GM19193 (cell line): Measurements from ENCODE around the gene COX20.
A peak's percentile ranks its signal among the peaks of the same experiment; 100 is the strongest.

Source experiments
- POLR2A ChIP-seq: IDR thresholded peaks from 4 replicates; pipeline ENCODE4 v1.6.1; 2011; ENCODE audit not compliant: insufficient read depth, insufficient read length; ENCODE audit errors: extremely low read depth

COX20 gene, protein sequence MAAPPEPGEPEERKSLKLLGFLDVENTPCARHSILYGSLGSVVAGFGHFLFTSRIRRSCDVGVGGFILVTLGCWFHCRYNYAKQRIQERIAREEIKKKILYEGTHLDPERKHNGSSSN

DNA sequence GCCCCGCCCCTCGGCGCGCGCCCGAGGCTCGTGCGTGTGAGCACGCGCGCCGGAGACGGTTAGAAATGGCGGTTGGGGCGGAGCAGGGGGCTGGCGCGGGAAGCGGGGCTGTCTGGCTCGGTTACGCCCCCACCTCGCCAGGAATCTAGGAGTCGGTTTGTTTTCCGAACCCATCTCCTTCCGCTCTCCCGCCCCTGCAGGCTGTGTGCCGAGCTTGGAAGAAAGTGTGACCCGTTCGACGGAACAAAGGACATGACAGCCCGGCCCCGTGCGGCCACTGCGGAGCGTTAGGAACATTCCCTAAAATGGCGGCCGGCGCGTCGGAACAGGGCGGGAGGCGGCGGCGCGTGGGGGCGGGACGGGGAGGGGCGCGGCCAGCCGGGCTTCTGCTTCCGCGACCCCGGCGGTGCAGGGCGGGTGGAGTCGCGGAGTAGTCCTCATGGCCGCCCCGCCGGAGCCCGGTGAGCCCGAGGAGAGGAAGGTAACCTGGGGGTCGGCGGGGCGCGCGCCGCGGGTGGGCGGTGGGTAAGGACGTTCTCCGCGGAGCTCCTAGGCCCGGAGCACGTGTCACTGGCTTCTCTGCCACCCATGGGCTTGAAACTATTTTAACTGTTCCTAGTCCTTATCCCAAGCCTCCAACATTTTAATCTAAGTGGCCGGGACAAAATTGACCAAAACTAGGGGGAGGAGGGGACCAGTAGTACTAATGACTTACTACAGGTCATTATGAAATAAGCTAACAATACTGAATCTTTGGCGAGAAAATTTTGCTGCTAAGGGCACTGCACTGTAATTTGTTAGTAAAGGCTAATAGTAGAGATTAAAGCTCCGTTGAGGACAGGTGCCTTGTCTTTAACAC, at the start of gene COX20:
Gene COX20, plus strand, starts transcription at position 383 of the 859 bp plus-strand sequence. Its CDS starts 57 bp downstream, at position 440.
- peak; percentile 82 for TF ChIP-seq POLR2A

DNA sequence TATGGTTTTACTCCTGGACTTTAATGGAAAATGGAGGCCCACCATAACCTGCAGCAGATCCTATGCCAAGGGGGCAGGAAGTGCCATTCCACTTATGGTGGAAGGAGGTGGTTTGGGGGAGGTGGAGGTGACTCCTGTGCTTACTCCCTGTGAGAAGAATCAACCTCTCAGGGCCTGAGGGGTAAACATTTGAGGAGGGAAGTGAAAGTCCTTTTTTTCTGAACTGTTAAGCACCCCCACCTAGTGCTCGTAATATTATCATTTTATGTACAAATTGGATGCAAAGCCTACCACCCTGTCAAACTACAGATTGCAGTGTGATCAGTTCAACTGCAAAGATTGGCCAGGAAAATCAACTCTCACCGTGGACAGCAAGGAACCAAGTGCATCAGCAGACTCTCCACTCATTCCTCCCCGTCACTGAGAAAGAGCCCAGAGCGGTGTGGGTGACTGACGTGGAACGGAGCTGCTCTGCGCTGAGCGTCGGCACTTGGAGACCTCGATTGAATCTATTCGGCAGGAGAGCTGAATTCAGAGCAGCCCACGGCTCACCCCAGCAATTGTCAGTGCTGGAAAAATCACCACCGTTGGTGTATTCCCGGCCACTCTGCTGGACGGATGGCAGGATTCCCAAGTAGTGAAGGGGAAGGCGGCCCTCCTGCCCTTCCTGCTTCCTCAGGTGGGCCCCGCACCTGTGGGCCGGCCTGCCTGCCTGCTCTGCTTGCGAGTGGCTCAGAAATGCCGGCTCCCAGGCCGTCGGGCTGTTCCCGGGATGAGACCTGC, 46.8 kb upstream of the COX20 start:
- TF ChIP-seq POLR2A: no peak

DNA sequence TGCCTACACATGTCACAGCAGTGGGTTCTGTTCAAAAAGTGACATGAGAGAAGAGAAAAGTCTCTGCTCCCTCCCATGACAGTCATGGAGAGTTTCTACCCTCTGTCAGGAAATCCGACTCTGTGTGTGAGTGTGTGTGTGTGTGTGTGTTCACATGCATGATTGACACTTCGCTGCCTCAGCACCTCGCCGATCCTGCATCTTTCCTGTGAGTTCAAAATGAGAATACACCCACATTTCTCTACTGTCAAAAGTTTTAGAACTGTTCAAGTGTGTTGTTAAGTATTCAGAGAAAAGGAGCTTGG, 46.2 kb upstream of the COX20 start:
- TF ChIP-seq POLR2A: no peak

DNA sequence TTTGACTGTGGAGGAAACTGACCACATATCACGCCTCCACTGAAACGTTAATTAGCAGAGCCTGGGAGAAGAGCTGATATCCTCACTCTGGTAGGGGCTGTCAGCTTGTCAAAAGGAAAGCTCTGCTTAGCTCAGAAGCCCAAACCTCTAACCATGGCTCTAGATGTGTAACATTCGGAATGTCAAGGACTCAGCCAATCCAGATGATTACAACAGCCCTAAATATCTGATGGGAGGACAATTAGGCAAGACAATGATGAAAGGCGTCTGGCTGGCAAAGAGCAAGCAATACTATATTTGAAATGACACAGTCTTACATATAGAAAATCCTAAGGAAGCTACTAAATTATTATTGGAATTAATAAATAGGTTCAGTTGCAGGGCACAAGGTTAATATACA, 45.7 kb upstream of the COX20 start:
- no peak for TF ChIP-seq POLR2A

DNA sequence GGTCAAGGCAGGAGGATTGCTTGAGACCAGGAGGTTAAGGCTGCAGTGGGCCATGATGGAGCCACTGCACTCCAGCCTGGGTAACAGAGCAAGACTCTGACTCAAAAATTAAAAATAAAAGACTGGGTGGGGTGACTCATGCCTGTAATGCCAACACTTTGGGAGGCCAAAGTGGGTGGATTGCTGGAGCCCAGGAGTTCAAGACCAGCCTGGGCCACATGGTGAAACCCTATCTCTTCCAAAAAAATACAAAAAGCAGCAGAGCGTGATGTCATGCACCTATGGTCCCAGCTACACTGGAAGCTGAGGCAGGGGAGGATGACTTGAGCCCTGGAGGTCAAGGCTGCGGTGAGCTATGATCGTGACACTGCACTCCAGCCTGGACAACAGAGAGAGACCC, 44.4 kb upstream of the COX20 start:
- no peak for TF ChIP-seq POLR2A

DNA sequence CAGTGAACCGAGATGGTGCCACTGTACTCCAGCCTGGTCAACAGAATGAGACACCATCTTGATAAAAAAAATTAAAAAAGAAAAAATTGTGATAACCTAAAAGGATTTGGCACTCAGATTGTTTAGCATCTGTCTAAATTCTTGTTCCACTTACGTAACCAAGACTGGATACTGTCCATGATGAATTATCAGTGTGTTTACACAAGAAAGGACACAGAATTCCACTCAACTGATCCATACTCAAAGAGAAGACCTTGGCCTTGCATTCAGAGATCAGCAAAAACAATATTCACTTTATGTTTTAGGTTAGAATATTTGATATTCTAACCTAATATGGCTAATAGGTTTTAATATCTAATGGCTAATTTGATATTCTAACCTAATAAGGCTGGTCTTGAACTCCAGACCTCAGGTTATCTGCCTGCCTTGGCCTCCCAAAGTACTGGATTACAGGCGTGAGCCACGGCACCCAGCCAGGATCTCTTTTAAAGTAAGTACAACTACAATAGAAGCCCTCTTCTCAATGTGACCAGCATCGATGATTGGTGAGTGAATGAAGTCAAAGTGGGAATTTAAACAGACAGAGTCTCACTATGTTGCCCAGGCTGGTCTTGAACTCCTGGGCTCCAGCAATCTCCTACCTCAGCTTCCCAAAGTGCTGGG, 43.1 kb upstream of the COX20 start:
- TF ChIP-seq POLR2A: no peak

DNA sequence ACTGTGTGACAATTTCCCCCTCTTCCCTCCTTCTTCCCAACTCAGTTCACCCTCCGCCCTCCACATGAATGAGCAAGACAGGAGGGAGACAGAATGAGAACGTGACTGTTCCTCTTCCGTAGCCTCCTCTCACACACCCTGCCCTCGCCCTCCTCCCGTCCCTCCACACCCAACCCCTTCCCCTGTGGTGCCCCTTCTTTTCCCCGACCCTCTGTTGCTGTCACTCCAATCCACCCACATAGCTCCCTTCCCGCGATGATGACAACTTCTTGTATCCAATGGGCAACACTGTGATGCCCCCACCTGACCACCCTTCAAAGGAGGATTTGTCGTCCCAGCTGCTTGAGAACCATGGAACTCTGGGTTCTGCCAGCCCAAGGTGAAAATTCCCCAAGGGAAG, 41.4 kb upstream of the COX20 start:
- TF ChIP-seq POLR2A: no peak

DNA sequence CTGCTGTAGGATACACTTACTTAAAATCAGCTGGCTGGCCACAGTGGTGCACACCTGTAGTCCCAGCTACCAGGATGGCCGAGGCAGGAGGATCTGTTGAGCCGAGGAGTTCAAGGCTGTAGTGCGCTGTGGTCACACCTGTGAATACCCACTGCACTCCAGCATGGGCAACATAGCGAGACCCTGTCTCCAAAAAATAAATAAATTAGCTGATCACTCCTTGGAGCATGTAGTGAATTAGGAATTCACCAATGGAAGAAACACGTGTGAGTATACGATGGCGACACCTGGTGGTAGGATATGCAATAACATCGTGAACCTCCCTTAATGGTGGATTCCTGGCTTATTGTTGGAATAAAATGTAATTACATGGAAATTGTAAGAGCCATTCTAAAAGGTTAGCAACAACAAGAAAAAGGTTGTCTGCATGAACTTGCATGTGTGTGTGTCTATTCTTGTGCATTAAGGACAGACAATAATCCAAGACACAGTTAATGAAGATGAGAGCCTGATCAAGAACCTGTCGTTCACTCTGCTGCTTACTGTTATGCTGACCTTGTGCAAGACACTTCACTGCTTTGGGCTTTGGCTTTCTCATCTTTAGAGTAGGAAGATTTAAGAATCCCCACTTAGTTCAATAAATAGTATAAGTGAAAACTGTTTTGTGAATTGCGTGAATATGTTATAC, 38.6 kb upstream of the COX20 start:
- no peak for TF ChIP-seq POLR2A

DNA sequence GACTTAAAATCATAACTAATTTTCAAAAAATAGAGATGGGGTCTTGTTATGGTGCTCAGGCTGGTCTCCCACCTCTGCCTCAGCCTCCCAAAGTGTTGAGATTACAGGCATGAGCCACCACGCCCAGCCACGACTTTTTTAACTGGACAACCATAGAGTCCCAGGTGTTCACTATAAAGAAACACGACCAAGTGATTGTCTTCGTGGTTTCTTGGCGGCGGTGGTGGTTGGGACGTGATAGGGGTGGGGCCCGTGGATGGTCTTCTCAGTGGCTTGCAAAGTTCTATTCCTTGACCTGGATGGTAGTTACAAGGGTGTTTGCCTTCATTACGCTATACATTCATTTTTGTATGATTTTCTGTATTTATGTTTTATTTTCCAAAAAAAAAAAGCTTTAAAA, 34.6 kb upstream of the COX20 start:
- TF ChIP-seq POLR2A: no peak

DNA sequence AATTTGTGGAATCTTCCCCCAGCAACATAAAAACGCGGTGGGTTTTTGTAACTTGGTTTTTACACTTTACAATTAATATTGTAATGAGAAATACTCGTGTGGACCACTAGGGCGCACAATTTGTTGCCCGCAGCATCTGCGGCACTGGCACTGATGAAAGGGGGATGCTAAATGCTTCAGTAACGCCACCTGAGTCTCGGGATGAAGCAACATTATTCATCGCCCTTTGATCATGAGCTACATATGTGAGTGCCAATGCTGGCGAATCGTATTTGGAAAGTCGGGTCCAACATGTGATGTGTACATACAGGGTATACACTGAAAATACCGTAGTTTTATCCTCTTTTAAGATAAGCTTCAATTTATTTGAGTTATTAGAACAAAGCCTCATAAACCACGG, 34.2 kb upstream of the COX20 start:
- TF ChIP-seq POLR2A: no peak

DNA sequence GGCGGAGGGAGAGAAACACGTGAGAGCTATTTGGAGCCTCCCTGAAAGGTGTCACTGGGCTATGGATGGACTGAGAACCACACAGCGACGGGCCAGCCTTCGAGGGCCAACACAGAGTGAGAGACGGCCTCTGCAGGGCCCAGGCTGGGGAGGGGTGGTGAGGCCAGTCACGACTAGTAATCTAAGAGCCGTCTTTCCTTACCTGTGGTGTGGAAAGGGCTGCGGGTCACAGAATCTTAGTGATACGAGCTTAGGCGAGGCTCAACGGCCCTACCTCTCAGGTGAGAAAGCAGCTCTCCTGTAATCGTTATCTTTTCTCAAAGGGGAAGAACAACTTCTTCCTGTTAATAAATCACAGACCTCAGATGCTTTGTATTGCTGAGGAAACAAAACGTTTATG, 33.4 kb upstream of the COX20 start:
- TF ChIP-seq POLR2A: no peak

DNA sequence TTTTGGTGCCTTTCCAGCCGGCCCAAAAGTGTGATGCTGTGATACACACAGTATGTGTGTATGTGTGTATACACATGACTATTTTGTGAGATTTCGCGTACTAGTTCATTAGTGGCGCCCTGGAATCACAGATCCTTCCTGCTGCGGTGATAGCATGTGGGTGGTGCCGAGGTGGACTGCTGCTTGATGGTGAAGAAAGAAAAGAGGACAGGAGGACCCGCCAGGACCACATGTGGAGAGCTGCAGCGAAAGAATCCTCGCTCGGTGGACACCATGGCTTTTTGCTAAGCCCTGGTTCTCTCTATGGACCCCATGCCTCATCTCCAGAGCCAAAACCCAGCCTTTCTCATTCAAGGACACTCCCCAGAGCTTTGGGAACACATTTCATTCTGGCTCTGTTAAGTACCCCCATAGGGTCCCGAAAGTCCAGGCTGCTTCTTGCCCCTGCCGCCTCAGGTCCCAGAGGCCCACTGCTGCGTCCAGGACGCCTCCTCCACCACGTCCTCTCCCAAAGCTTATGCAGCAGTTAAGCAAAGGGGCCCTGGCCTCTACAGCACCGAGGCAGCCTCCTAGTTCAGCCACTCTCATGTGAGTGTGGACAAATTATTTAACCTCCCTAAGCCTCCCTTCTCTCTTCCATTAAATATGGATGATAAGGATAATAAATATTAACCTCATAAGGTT, 32.8 kb upstream of the COX20 start:
- no peak for TF ChIP-seq POLR2A

DNA sequence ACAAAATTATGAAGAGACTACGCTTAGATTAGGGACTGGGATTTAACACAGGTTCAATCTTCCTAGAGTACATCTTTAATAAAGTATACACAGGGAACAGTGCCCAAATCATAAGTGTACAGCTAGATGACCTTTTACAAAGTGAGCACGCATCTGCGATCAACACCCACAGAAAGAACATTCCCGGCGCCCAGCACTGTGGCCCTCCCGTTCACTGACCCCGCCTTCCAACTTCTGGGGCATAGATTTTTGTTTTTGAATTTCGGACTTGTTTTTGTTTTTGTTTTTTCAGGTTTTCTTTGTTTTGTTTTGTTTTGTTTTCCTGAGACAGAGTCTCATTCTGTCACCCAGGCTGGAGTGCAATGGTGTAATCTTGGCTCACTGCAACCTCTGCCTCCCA, 30.6 kb upstream of the COX20 start:
- no peak for TF ChIP-seq POLR2A

DNA sequence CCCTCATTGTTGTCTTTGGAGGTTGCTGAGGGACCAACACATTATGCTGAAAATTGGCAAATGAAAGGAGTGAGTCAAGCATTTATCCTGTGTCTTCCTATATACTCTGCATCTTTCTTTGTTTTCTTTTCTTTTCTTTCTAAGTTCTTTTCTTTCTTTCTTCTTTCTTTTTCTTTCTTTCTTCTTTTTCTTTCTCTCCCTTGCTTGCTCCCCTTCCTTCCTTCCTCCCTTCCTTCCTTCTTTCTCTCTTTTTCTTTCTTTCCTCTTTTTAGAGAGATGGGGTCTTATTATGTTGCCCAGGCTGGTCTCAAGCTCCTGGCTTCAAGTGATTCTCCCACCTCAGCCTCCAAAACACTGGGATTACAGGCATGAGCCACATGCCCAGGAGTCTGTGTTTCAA, 28.3 kb upstream of the COX20 start:
- no peak for TF ChIP-seq POLR2A

DNA sequence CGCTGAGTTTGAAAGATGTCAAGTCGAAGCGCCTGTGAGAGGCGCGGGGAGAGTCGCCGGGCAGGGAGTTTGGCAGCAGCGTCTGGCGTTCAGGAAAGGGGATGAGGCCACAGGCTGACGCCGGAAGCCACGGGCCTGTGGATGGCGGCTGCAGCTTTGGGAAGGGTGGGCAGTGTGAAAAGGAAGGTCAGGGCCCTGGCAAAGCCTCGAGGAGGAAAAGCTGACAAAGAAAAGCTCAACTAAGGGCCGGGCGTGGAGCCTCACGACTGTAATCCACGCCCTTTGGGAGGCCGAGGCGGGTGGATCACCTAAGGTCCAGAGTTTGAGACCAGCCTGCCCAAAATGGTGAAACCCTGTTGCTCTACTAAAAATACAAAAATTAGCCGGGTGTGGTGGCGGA, 25.2 kb upstream of the COX20 start:
- no peak for TF ChIP-seq POLR2A

DNA sequence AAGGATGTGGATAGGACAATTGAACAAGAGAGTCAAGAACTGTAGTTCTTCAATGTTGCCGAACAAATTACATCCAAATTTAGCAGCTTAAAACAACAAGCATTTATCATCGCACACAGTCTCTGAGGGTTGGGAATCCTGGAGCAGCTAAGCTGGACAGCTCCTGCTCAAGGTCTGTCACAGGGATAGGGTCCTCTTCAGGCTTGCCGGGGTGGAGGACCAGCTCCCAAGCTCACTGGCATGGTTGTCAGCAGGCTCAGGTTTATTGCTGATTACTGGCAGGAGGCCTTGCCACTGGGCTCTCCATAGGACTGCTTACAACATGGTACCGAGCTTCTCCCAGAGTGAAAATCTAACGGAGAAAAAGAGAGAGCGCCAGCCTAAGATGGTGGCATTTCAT, 22.1 kb upstream of the COX20 start:
- TF ChIP-seq POLR2A: no peak
